Neural progenitor cell (in vitro differentiated cells): Measurements from ENCODE around the gene BIN2.

ENCODE experiments used
- CTCF ChIP-seq: fragments of 200-600 bp; sonication (generic); IDR thresholded peaks from 2 replicates; pipeline ENCODE4 v1.5.1; 2017; ENCODE audit warnings: antibody characterized with exemption, mild to moderate bottlenecking
- EZH2phosphoT487 ChIP-seq: fragments of 200-600 bp; sonication (generic); IDR thresholded peaks from 2 replicates; pipeline ENCODE4 v1.6.1; 2017; ENCODE audit warnings: antibody characterized with exemption

- no peak for TF ChIP-seq CTCF
- TF ChIP-seq EZH2phosphoT487 = no peak
Observed at GRCh38 chr12:51372021-51372420, 48.0 kb upstream of the BIN2 start.
